Prostate gland (tissue), 2 donors: ENCODE measurements around the gene CARD14. TPM values are rescaled to one million over a fixed set of nuclear protein-coding genes. Genes with fewer than 3 reads are reported as not detected.
"Not testable (repeated sequence)": the region's sequence is repeated elsewhere in the genome, so short reads cannot be mapped to it uniquely, and the experiment has no call there.

Experiments
- DNase-seq: peaks from one replicate; pipeline ENCODE4 v3.0.0-alpha.2; 2019; ENCODE audit warnings: low spot score
- H3K27ac ChIP-seq, 2 donors: fragments of 200-600 bp; sonication (generic); 2 replicates each; pipeline ENCODE4 v1.5.1; 2017 to 2019
- H3K27me3 ChIP-seq: fragments of 200-600 bp; sonication (generic); replicated peaks from 2 replicates; pipeline ENCODE4 v1.5.1; 2019; ENCODE audit not compliant: insufficient read depth
- H3K36me3 ChIP-seq, 2 donors: fragments of 200-600 bp; sonication (generic); 1 replicate in 1 of 2; 2 replicates in 1 of 2; pipeline versions ENCODE4 v1.5.1 to v1.8.1; 2017 to 2019
- H3K4me1 ChIP-seq: fragments of 200-600 bp; sonication (generic); replicated peaks from 2 replicates; pipeline ENCODE4 v1.5.1; 2019
- H3K4me3 ChIP-seq, 2 donors: fragments of 200-600 bp; sonication (generic); 2 replicates each; pipeline ENCODE4 v1.5.1; 2017 to 2019
- H3K9me3 ChIP-seq: fragments of 200-600 bp; sonication (generic); 2 replicates; pipeline ENCODE4 v1.5.1; 2017
- POLR2A ChIP-seq: fragments of 450-650 bp; IDR thresholded peaks from one replicate; pipeline ENCODE4 v1.6.1; 2016; ENCODE audit warnings: antibody characterized with exemption, mild to moderate bottlenecking
- POLR2AphosphoS5 ChIP-seq: sonication (generic); formaldehyde crosslinking; IDR thresholded peaks from one replicate; pipeline ENCODE4 v1.6.1; 2017; ENCODE audit warnings: antibody characterized with exemption
- WGBS: methylation state at CpG from one replicate; pipeline ENCODE4 v1.1.5; 2018; 5-methylcytosine and 5-hydroxymethylcytosine counted together
- intact Hi-C: fragments of 100-400 bp; cut with DNase I; formaldehyde crosslinking; loops from one replicate; pipeline ENCODE4 v1.14.2; 2022
- total RNA-seq, 2 donors: library from RNA; depleted of rRNA; stranded (reverse); fragments of >200 nt; gene quantifications; one replicate each; pipeline ENCODE4 v1.1.0, GENCODE V29; 2016
- TF ChIP-seq, protein P1 (sequence below), 4 experiments: fragments of 200-600 bp in 2 of 4; fragments of 450-650 bp in 2 of 4; sonication (generic) in 2 of 4; IDR thresholded peaks; 1 replicate in 3 of 4; 2 replicates in 1 of 4; pipeline ENCODE4 v1.5.1; 2016 to 2019; ENCODE audit warnings: antibody characterized with exemption in 4 of 4, mild to moderate bottlenecking in 2 of 4, moderate library complexity in 2 of 4

Gene CARD14
- total RNA-seq, 2 donors from 2014 or later: 10.2 to 27.3 TPM

DNA sequence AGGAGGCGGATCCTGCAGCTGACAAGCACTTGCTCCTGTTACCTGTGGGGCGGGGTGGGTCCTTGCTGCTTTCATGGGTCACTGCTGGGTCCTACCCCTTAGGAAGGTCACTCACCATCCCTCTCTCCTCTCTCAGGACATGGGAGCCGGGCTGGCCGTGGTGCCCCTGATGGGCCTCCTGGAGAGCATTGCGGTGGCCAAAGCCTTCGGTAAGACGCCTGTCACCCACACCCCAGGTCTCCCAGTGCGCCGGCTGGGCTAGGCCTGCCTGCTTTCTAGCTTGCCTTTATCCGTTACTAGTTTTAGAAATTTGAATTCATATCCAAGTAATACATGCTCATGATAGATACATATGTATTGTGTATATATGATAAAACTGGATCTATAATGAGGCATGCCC is 67.6 kb downstream of the CARD14 start:
- no peaks in the 10 kb centered on the region for H3K27me3 ChIP-seq

DNA sequence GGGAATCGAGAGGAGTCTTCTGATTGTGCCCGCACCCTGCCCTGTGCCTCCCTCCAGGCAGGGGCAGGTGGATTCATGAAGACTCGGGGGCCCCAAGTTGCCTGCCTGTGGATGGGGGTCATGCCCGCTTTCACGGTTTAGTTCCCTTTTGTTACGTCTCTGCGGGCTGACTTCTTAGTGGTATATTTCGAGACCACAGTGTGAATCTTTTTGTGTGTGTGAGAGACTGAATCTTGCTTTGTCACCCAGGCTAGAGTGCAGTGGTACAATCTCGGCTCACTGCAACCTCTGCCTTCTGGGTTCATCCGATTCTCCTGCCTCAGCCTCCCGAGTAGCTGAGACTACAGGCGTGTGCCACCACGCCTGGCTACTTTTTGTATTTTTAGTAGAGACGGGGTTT is 72.7 kb downstream of the CARD14 start:
- intact Hi-C loops: no loop called here
- no peak for DNase-seq
- Histone ChIP-seq H3K4me3 (no peak overlapping the region), H3K4me1 (no peaks in the 10 kb centered on the region), H3K27ac (no peak overlapping the region), H3K9me3 (no peaks in the 10 kb centered on the region), H3K36me3 (peaks cover 14 to 35% of the 10 kb centered on the region in 2 donors), H3K27me3 (no peaks in the 10 kb centered on the region)
- WGBS: 90% methylated on average over 14 of the region's 14 CpGs
- TF ChIP-seq POLR2AphosphoS5 (no peak), POLR2A (no peak)
- TF ChIP-seq, protein P1, sequence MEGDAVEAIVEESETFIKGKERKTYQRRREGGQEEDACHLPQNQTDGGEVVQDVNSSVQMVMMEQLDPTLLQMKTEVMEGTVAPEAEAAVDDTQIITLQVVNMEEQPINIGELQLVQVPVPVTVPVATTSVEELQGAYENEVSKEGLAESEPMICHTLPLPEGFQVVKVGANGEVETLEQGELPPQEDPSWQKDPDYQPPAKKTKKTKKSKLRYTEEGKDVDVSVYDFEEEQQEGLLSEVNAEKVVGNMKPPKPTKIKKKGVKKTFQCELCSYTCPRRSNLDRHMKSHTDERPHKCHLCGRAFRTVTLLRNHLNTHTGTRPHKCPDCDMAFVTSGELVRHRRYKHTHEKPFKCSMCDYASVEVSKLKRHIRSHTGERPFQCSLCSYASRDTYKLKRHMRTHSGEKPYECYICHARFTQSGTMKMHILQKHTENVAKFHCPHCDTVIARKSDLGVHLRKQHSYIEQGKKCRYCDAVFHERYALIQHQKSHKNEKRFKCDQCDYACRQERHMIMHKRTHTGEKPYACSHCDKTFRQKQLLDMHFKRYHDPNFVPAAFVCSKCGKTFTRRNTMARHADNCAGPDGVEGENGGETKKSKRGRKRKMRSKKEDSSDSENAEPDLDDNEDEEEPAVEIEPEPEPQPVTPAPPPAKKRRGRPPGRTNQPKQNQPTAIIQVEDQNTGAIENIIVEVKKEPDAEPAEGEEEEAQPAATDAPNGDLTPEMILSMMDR (IDR thresholded peaks at IDR 0.05): no peak

More for the DNA sequence above, 67.6 kb downstream of the CARD14 start:
- Histone ChIP-seq H3K4me3 (no peak overlapping the region), H3K36me3 (peaks cover 8 to 38% of the 10 kb centered on the region in 2 donors), H3K27ac (no peak overlapping the region), H3K9me3 (no peaks in the 10 kb centered on the region), H3K4me1 (no peaks in the 10 kb centered on the region)
- DNase-seq: no peak
- intact Hi-C loops: no loop called here
- whole genome bisulfite sequencing: 96% methylated on average over 10 of the region's 10 CpGs
- TF ChIP-seq POLR2AphosphoS5 (no peak), POLR2A (no peak)
- TF ChIP-seq, protein P1 (IDR thresholded peaks at IDR 0.05): no peak

DNA sequence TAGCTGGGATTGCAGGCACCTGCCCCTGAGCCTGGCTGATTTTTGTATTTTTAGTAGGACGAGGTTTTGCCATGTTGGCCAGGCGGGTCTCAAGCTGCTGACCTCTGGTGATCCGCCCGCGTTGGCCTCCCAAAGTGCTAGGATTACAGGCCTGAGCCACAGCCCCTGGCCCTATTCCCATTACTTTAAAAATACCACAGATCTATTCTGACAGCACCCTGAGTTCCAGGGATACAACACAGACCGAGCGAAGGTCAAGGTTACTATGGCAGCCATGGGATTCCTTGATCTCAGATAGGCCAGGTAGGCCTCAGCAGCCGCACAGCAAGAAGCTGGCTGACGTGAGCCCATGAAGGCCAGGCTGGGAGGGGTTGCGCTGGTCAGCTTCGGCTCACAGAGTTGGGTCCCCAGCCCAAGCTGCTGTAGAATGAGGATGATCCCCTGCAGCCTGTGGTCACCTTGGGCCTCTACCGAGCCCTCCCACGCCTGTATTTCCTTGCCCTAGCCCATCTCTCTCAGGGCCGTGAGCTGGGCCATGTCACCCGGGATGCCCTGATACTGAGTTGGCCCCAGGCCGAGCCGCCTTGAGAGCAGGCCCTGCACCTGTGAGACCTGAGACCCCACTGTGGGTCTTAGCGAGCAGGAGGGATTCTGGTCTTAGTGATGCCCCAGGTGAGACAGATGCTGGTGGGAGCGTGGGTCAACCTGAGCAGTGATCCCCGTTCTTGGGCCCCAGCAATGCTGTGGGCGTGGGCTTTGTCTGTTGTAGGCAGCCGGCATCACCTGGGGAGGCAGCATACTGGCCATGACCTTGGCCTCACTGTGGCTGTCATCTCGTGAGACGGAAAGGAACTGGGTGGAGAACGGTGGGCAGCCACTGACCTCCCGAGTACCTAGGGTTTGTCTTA is 74.0 kb downstream of the CARD14 start:
- Histone ChIP-seq H3K9me3 (no peaks in the 10 kb centered on the region), H3K36me3 (peaks cover 14 to 27% of the 10 kb centered on the region in 2 donors), H3K27me3 (no peaks in the 10 kb centered on the region), H3K4me1 (no peaks in the 10 kb centered on the region), H3K4me3 (no peak overlapping the region), H3K27ac (no peak overlapping the region)
- intact Hi-C loops: no loop called here
- WGBS: 92% methylated on average over 23 of the region's 26 CpGs
- TF ChIP-seq POLR2AphosphoS5 (no peak), POLR2A (no peak)
- TF ChIP-seq, protein P1 (IDR thresholded peaks at IDR 0.05): no peak
- DNase-seq: no peak

DNA sequence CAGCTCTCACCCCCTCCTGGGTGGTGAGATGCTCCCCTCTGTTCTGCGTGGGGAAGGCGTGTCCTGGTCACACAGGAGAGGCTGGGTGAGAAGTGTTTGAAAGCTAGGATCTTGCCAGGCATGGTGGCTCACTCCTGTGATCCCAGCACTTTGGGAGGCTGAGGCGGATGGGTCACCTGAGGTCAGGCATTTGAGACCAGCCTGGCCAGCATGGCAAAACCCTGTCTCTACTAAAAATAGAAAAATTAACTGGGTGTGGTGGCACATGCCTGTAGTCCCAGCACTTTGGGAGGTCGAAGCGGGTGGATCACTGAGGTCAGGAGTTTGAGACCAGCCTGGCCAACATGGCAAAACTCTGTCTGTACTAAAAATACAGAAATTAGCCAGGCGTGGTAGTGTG is 74.6 kb downstream of the CARD14 start:
- H3K4me3 ChIP-seq, H3K27me3 ChIP-seq, H3K9me3 ChIP-seq, intact Hi-C loops, DNase-seq, H3K27ac ChIP-seq, H3K4me1 ChIP-seq: not testable (repeated sequence)
- 92% methylated on average over 6 of the region's 6 CpGs for WGBS
- peaks cover 14 to 27% of the 10 kb centered on the region in 2 donors for H3K36me3 ChIP-seq

DNA sequence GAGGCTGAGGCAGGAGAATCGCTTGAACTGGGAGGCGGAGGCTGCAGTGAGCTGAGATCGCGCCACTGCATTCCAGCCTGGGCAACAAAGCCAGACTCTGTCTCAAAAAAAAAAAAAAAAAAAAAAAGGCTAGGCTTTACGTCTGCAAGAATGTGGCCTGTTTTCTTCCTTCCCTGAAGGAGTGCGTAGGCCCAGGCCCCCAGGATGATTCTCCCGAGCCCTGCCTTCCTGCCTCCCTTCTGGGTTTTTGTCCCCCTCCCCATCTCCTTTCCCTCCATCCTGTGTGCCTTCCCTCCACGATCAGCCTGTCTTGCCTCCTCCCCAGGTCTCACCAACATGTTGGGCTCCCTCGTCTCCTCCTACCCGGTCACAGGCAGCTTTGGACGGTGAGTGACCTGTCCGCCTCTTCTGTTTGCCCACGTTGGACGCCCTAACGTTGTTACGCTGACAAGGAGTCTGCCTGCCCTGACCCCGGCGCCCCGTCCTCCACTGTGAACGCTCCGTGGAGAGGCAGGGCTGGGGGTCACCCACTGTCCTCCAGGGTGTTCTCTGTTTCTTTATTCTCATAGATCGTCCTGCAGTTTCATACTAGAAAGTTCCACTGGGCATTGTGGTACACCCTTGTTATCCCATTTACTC is 75.2 kb downstream of the CARD14 start:
- 85% methylated on average over 22 of the region's 22 CpGs for WGBS
- TF ChIP-seq POLR2A (no peak), POLR2AphosphoS5 (no peak)
- TF ChIP-seq, protein P1 (IDR thresholded peaks at IDR 0.05): no peak
- Histone ChIP-seq H3K27me3 (no peaks in the 10 kb centered on the region), H3K4me1 (no peaks in the 10 kb centered on the region), H3K36me3 (peaks cover 14 to 27% of the 10 kb centered on the region in 2 donors), H3K9me3 (no peaks in the 10 kb centered on the region), H3K27ac (no peak overlapping the region), H3K4me3 (no peak overlapping the region)
- intact Hi-C loops: no loop called here
- no peak for DNase-seq
